Pancreas (tissue), 10 donors: ENCODE measurements around the gene CPED1. TPM values are rescaled to one million over a fixed set of nuclear protein-coding genes. Genes with fewer than 3 reads are reported as not detected.

ENCODE experiments used
- ATAC-seq, 4 donors: fragments of 200-7000 bp; cut with Tn5 transposase; one replicate each; pipeline versions ENCODE4 v1.8.0 to v1.9.1; 2020; ENCODE audit warnings: mild to moderate bottlenecking in 4 of 4, moderate library complexity in 4 of 4
- DNase-seq, 6 donors: peaks; one replicate each; pipeline ENCODE4 v3.0.0-alpha.2; 2020
- FAIRE-seq: peaks from 2 replicates; lab custom pipeline; 2012; peaks lifted over from hg19 to GRCh38; lab: Jason Lieb, UNC
- H3K27ac ChIP-seq, 4 donors: fragments of 200-600 bp; sonication (generic); 1 replicate in 3 of 4; 2 replicates in 1 of 4; pipeline versions ENCODE4 v1.5.0 to v1.8.0; 2020
- H3K27me3 ChIP-seq, 4 donors: fragments of 200-600 bp; one replicate each; pipeline ENCODE4 v1.8.0; 2021
- H3K36me3 ChIP-seq, 3 donors: fragments of 200-600 bp; sonication (generic) in 1 of 3; one replicate each; pipeline versions ENCODE4 v1.5.0 to v1.8.0; 2020 to 2021
- H3K4me1 ChIP-seq, 3 donors: fragments of 200-600 bp; one replicate each; pipeline ENCODE4 v1.8.0; 2021
- H3K4me3 ChIP-seq, 4 donors: fragments of 200-600 bp; sonication (generic) in 2 of 4; one replicate each; pipeline versions ENCODE4 v1.5.0 to v1.8.0; 2020 to 2021
- H3K9me3 ChIP-seq, 4 donors: fragments of 200-600 bp; one replicate each; pipeline ENCODE4 v1.8.0; 2021
- CTCF ChIP-seq, 4 donors: fragments of 200-600 bp; sonication (generic) in 3 of 4; IDR thresholded peaks; one replicate each; pipeline versions ENCODE4 v1.5.0 to v1.8.0; 2021; ENCODE audit warnings: antibody characterized with exemption in 4 of 4
- WGBS, 2 donors: extraction: QIAGEN DNeasy Blood & Tissue Kit; methylation state at CpG; one replicate each; pipeline ENCODE4 v1.1.7; 2013; 5-methylcytosine and 5-hydroxymethylcytosine counted together
- intact Hi-C, 3 donors: fragments of 100-400 bp; cut with DNase I; formaldehyde crosslinking; loops; one replicate each; pipeline versions ENCODE4 v1.11.1 to v1.14.2; 2022
- polyA plus RNA-seq, 2 donors: library from polyadenylated mRNA; stranded (reverse); fragments of 200-250 nt; gene quantifications; one replicate each; pipeline ENCODE4 v1.2.3, GENCODE V29; 2013
- total RNA-seq, 6 donors: library from RNA; stranded (reverse); fragmentation: NEBNext Ultra II Directional in 4 of 6; extraction: Animal tissue kit (Norgen Biotek cat#: 25700) in 4 of 6; gene quantifications; one replicate each; pipeline versions ENCODE4 v1.2.1 to v1.2.4, GENCODE V29; 2021 to 2023
- donor health status: healthy with polysubstance abuse.
- donor health status: DM: no; HTN: no; CAD: no; lungs with moderate emphysema.
- donor health status: DM: no; HTN: no; CAD: no.
- donor health status: control.
- donor health status: control.
- donor health status: Bipolar disorder and iron deficiency.
- donor health status: DM: yes; HTN: yes; CAD: no.
- donor health status: DM: no; HTN: no; CAD: no.
- donor health status: DM: no; HTN: no; CAD: no.
- donor health status: DM: yes; HTN: yes; CAD: no.

Gene CPED1
- total and polyA plus RNA-seq, 8 donors = 0.57 to 6.1 (median 1.3) TPM

GRCh38 chr7:121302214-121302745 is 313.8 kb downstream of the CPED1 start:
- intact Hi-C loops = no loop called here
- WGBS, 2 donors = 80 to 87% methylated on average over 8 of the region's 8 CpGs
- no peak overlapping the region for H3K27ac ChIP-seq
- no peak for TF ChIP-seq CTCF (IDR thresholded peaks at IDR 0.05)
- H3K4me1 ChIP-seq = no peaks in the 10 kb centered on the region
- DNase-seq (no peak), FAIRE-seq (no peak), ATAC-seq (no peak)
- H3K9me3 ChIP-seq = no peaks in the 10 kb centered on the region
- no peak overlapping the region for H3K4me3 ChIP-seq
- H3K36me3 ChIP-seq = no peaks in the 10 kb centered on the region
- H3K27me3 ChIP-seq = no peaks in the 10 kb centered on the region

DNA sequence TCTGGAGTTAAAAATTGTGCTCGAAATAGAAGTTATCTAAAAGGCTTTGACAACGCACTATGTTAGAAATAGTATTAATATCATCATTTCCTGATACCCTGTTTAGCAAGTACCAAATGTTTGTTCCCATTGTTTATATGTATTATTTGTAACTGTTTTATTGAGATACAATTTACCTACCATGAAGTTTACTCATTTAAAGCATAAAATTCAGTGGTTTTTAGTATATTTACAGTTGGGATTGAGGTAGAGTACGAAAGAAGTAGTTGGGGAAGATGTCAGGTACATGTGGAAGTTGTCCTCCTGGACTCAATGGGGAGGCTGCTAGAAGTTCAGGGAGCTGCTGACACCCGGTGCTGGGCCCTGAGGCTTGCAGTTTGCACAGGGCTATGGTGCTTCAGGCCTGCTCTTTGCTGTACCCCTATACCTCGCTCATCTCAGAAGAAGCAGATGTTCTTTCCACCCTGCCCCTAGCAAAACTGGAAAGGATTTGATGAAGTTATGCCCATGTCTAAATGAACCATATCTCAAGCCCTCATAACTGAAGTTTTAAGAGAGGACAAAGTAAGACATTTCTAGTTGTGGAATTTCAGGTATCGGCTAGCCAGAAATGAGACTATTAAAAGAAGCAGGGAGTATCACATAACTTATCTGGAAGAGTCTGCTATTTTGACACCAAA is 315.1 kb downstream of the CPED1 start:
- H3K27ac ChIP-seq = no peak overlapping the region
- H3K4me1 ChIP-seq = no peaks in the 10 kb centered on the region
- 88 to 92% methylated on average over 6 of the region's 6 CpGs for WGBS, 2 donors
- intact Hi-C loops = no loop called here
- TF ChIP-seq CTCF (IDR thresholded peaks at IDR 0.05) = no peak
- DNase-seq = no peak
- no peak for ATAC-seq
- no peaks in the 10 kb centered on the region for H3K36me3 ChIP-seq
- no peaks in the 10 kb centered on the region for H3K27me3 ChIP-seq
- no peaks in the 10 kb centered on the region for H3K9me3 ChIP-seq
- FAIRE-seq = no peak
- H3K4me3 ChIP-seq = no peak overlapping the region

DNA sequence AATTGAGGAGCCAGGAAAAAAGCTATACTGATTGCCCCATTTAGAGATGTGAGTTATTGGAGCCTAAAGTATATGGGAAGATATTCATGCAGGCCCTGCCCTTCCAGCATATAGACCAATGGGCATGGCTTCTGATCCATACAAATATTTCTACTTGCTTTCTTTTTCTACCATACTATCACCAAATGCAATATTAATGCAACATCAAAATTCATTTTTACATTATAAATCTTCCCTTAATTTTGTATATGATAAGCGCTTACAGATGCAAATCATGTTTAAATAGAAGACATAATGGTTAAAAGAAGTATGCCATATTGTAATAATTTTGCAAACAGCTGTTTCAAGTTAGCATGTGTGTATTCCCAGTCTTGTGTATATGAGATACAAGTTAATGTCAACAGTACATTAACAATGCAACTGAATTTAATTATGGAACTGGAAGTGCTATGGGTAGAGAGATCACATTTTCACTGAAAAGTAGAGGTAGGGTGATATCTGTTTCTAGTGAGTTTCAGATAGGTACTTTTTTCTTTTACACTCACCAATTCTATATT is 315.7 kb downstream of the CPED1 start:
- no peaks in the 10 kb centered on the region for H3K27me3 ChIP-seq
- no peaks in the 10 kb centered on the region for H3K4me1 ChIP-seq
- no peaks in the 10 kb centered on the region for H3K9me3 ChIP-seq
- H3K4me3 ChIP-seq = no peak overlapping the region
- FAIRE-seq (no peak), DNase-seq (no peak), ATAC-seq (no peak)
- H3K27ac ChIP-seq = no peak overlapping the region
- 96 to 97% methylated on average over 1 of the region's 1 CpG for WGBS, 2 donors
- no peak for TF ChIP-seq CTCF (IDR thresholded peaks at IDR 0.05)
- no peaks in the 10 kb centered on the region for H3K36me3 ChIP-seq
- intact Hi-C loops = no loop called here

GRCh38 chr7:121305109-121305508 is 316.6 kb downstream of the CPED1 start:
- intact Hi-C loops = no loop called here
- Histone ChIP-seq H3K9me3 (no peaks in the 10 kb centered on the region), H3K4me3 (no peak overlapping the region), H3K27me3 (no peaks in the 10 kb centered on the region), H3K4me1 (no peaks in the 10 kb centered on the region), H3K36me3 (no peaks in the 10 kb centered on the region), H3K27ac (no peak overlapping the region)
- FAIRE-seq (no peak), ATAC-seq (no peak), DNase-seq (no peak)
- TF ChIP-seq CTCF (IDR thresholded peaks at IDR 0.05) = no peak
- 82 to 89% methylated on average over 3 of the region's 3 CpGs for WGBS, 2 donors

- Histone ChIP-seq H3K4me3 (no peak overlapping the region), H3K4me1 (no peaks in the 10 kb centered on the region), H3K27me3 (no peaks in the 10 kb centered on the region), H3K9me3 (no peaks in the 10 kb centered on the region), H3K27ac (no peak overlapping the region), H3K36me3 (no peaks in the 10 kb centered on the region)
- intact Hi-C loops = no loop called here
- no peak for TF ChIP-seq CTCF (IDR thresholded peaks at IDR 0.05)
- ATAC-seq (no peak), DNase-seq (no peak), FAIRE-seq (no peak)
- 54 to 60% methylated on average over 3 of the region's 3 CpGs for WGBS, 2 donors
Observed at GRCh38 chr7:121306565-121306964, 318.1 kb downstream of the CPED1 start.
